ENCODE measurements around the gene AEBP2.

- TF ChIP-seq, protein P1, sequence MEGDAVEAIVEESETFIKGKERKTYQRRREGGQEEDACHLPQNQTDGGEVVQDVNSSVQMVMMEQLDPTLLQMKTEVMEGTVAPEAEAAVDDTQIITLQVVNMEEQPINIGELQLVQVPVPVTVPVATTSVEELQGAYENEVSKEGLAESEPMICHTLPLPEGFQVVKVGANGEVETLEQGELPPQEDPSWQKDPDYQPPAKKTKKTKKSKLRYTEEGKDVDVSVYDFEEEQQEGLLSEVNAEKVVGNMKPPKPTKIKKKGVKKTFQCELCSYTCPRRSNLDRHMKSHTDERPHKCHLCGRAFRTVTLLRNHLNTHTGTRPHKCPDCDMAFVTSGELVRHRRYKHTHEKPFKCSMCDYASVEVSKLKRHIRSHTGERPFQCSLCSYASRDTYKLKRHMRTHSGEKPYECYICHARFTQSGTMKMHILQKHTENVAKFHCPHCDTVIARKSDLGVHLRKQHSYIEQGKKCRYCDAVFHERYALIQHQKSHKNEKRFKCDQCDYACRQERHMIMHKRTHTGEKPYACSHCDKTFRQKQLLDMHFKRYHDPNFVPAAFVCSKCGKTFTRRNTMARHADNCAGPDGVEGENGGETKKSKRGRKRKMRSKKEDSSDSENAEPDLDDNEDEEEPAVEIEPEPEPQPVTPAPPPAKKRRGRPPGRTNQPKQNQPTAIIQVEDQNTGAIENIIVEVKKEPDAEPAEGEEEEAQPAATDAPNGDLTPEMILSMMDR (IDR thresholded peaks at IDR 0.05), result no peak
- no peak for TF ChIP-seq ZFX (IDR thresholded peaks at IDR 0.05; ENCODE audit: borderline replicate concordance)
These were observed 81.5 kb downstream of the AEBP2 start for GRCh38 chr12:19520646-19521415.
